B cell (primary cell): ENCODE measurements around the gene SNED1. TPM values are rescaled to one million over a fixed set of nuclear protein-coding genes. Genes with fewer than 3 reads are reported as not detected.

Experiments used
- ATAC-seq: fragments of 200-7000 bp; cut with Tn5 transposase; one replicate; pipeline ENCODE4 v1.10.0; 2021; ENCODE audit warnings: low read depth, mild to moderate bottlenecking, moderate number of reproducible peaks, moderate library complexity
- CTCF ChIA-PET: fragments of 350-600 bp; sonication (Branson Sonifier 250); formaldehyde crosslinking; loops from one replicate; lab custom pipeline; 2021; ENCODE audit warnings: antibody characterized with exemption, inconsistent platforms; lab: Charles Lee
- POLR2A ChIA-PET: fragments of 350-600 bp; sonication (Branson Sonifier 250); formaldehyde crosslinking; loops from one replicate; lab custom pipeline; 2021; ENCODE audit warnings: antibody characterized with exemption; lab: Charles Lee
- DNase-seq: peaks from one replicate; pipeline ENCODE4 v3.0.0; 2013
- H2AFZ ChIP-seq: 2 replicates; pipeline ENCODE4 v1.6.1; 2012; ENCODE audit warnings: mild to moderate bottlenecking, low read depth, low read length; ENCODE audit not compliant: insufficient read depth, poor library complexity, severe bottlenecking
- H3K27ac ChIP-seq, 2 donors: 1 replicate in 1 of 2; 2 replicates in 1 of 2; pipeline ENCODE4 v1.5.1; 2012 to 2013; ENCODE audit warnings: low read length in 2 of 2, mild to moderate bottlenecking in 2 of 2, moderate library complexity in 1 of 2
- H3K27me3 ChIP-seq, 4 experiments: fragments of 200-600 bp in 1 of 4; sonication (generic) in 1 of 4; replicated peaks in 1 of 4; 1 replicate in 2 of 4; 2 replicates in 2 of 4; pipeline versions ENCODE4 v1.6.1 to v1.7.0; 2013 to 2016; ENCODE audit warnings: low read length in 3 of 4, mild to moderate bottlenecking in 2 of 4, mixed read lengths in 1 of 4, moderate library complexity in 1 of 4; ENCODE audit not compliant: insufficient read depth in 4 of 4, control insufficient read depth in 3 of 4; ENCODE audit errors: control extremely low read depth in 1 of 4
- H3K36me3 ChIP-seq, 2 experiments: replicated peaks in 1 of 2; 1 replicate in 1 of 2; 2 replicates in 1 of 2; pipeline versions ENCODE4 v1.6.1 to v1.7.1; 2013; ENCODE audit warnings: low read length in 1 of 2; ENCODE audit not compliant: insufficient read depth in 2 of 2, control insufficient read depth in 1 of 2; ENCODE audit errors: control extremely low read depth in 1 of 2, extremely low read depth in 1 of 2
- H3K4me1 ChIP-seq, 2 donors: fragments of 200-600 bp in 1 of 2; sonication (generic) in 1 of 2; 1 replicate in 1 of 2; 2 replicates in 1 of 2; pipeline versions ENCODE4 v1.5.1 to v1.6.1; 2013 to 2017; ENCODE audit warnings: low read length in 2 of 2; ENCODE audit not compliant: control insufficient read depth in 2 of 2, insufficient read depth in 2 of 2
- H3K4me2 ChIP-seq: replicated peaks from 2 replicates; pipeline ENCODE3; 2012; ENCODE audit warnings: mild to moderate bottlenecking, low read depth, low read length; ENCODE audit not compliant: poor library complexity, severe bottlenecking
- H3K4me3 ChIP-seq, 5 experiments: fragments of 200-600 bp in 1 of 5; sonication (generic) in 1 of 5; 1 replicate in 3 of 5; 2 replicates in 2 of 5; pipeline versions ENCODE4 v1.5.1 to v1.7.0; 2011 to 2016; ENCODE audit warnings: low read length in 4 of 5, mild to moderate bottlenecking in 4 of 5, low read depth in 2 of 5, control low read depth in 1 of 5, moderate library complexity in 1 of 5; ENCODE audit not compliant: insufficient read depth in 1 of 5; ENCODE audit errors: control extremely low read depth in 1 of 5, extremely low read depth in 1 of 5
- H3K79me2 ChIP-seq: fragments of 200-600 bp; sonication (generic); one replicate; pipeline ENCODE4 v1.6.0; 2016; ENCODE audit warnings: low read length; ENCODE audit not compliant: control insufficient read depth, insufficient read depth
- H3K9ac ChIP-seq: fragments of 200-600 bp; sonication (generic); 2 replicates; pipeline ENCODE4 v1.6.1; 2017; ENCODE audit warnings: mild to moderate bottlenecking, low read length, moderate library complexity
- H3K9me3 ChIP-seq, 3 donors: one replicate each; pipeline versions ENCODE4 v1.6.1 to v1.7.1; 2013; ENCODE audit warnings: low read length in 2 of 3; ENCODE audit not compliant: control insufficient read depth in 2 of 3, insufficient read depth in 1 of 3; ENCODE audit errors: control extremely low read depth in 1 of 3
- H4K20me1 ChIP-seq: 2 replicates; pipeline ENCODE4 v1.6.0; 2012; ENCODE audit warnings: mild to moderate bottlenecking, low read length; ENCODE audit not compliant: insufficient read depth, control insufficient read depth, poor library complexity, severe bottlenecking
- H3K27ac Mint-ChIP-seq: one replicate; pipeline ENCODE4 v1.8.0; 2021; ENCODE audit warnings: mixed read lengths
- H3K27me3 Mint-ChIP-seq: one replicate; pipeline ENCODE4 v1.8.0; 2021; ENCODE audit warnings: mixed read lengths
- H3K4me1 Mint-ChIP-seq: one replicate; pipeline ENCODE4 v1.8.0; 2021; ENCODE audit warnings: mixed read lengths
- H3K4me3 Mint-ChIP-seq: one replicate; pipeline ENCODE4 v1.8.0; 2021; ENCODE audit warnings: mixed read lengths
- H3K9me3 Mint-ChIP-seq: one replicate; pipeline ENCODE4 v1.8.0; 2022; ENCODE audit warnings: mixed read lengths; ENCODE audit not compliant: insufficient read depth
- EZH2 ChIP-seq: IDR thresholded peaks from 2 replicates; pipeline ENCODE4 v1.6.1; 2012; ENCODE audit warnings: borderline replicate concordance, low read depth, mild to moderate bottlenecking, moderate library complexity, low read length; ENCODE audit not compliant: insufficient read depth, poor library complexity, severe bottlenecking
- WGBS: methylation state at CpG from one replicate; pipeline ENCODE4 v1.1.5; 2013; ENCODE audit warnings: missing lambda C conversion rate; ENCODE audit not compliant: insufficient coverage; 5-methylcytosine and 5-hydroxymethylcytosine counted together
- intact Hi-C: fragments of 100-400 bp; cut with micrococcal nuclease; formaldehyde crosslinking; loops from one replicate; pipeline ENCODE4 v1.10.0; 2022
- polyA plus RNA-seq: library from polyadenylated mRNA; depleted of rRNA; stranded (reverse); fragments of >200 nt; gene quantifications from 2 replicates; pipeline ENCODE4 v1.2.3, GENCODE V29; 2012
- total RNA-seq, 2 donors: library from RNA; stranded (reverse); fragments of 120-200 nt in 1 of 2; gene quantifications; 1 replicate in 1 of 2; 2 replicates in 1 of 2; pipeline versions ENCODE4 v1.2.3 to v1.2.4, GENCODE V29; 2013 to 2022
- TF ChIP-seq, protein P1 (sequence below): fragments of 200-600 bp; IDR thresholded peaks from one replicate; pipeline ENCODE4 v1.8.0; 2022; ENCODE audit warnings: antibody characterized with exemption, mild to moderate bottlenecking

SNED1 gene
- total and polyA plus RNA-seq, 2 donors (not counting 1 experiment from before 2014, with no cell fraction given), result 25.5 to 336 TPM

DNA sequence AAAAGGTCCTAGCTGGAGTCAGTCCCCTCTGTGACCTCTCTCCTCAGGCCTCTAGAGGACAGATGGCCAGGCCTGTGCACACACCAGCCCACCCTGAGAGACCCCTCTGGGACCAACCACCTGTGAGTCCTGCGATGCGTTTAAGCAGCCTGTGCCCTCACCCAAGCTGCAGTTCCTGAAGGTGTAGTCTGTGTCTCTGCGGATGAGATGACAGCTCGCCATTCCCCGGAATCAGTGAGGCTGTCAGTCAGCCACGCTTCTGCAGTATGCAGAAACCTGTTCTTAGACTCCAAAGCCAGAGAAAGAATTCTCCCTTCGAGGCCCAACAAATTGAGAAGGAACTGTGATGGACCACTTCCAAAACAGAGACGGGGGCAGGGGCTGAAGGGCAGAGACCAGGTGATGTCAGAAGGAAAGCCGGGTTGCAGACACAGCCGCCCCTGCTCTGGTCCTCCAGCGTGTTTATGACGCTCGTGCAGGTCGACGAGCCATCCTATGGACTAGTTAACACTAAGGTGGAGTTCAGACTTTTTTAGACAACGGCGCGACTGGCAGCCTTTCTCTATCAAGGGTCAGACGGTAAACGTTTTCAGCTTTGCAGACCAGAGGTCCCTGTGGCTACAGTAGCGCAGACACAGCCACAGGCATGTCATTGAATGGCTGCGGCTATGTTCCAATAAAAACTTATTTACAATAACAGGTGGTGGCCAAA is 93.5 kb downstream of the SNED1 start:
- no peaks in the 10 kb centered on the region for H3K27me3 Mint-ChIP-seq
- no peak overlapping the region for H3K9ac ChIP-seq
- ATAC-seq (no peak), DNase-seq (no peak)
- no peaks in the 10 kb centered on the region for H3K27me3 ChIP-seq
- WGBS, result 98% methylated on average over 22 of the region's 22 CpGs
- H3K4me1 ChIP-seq, result peaks cover 16 to 24% of the 10 kb centered on the region in 2 donors
- H3K9me3 Mint-ChIP-seq, result no peaks in the 10 kb centered on the region
- peaks cover 30% of the 10 kb centered on the region for H3K4me1 Mint-ChIP-seq
- peaks cover 17% of the 10 kb centered on the region for H3K79me2 ChIP-seq
- H2AFZ ChIP-seq, result no peak overlapping the region
- intact Hi-C loops, result no loop called here
- H3K27ac ChIP-seq, result no peak overlapping the region
- TF ChIP-seq EZH2, result no peak
- TF ChIP-seq, protein P1, sequence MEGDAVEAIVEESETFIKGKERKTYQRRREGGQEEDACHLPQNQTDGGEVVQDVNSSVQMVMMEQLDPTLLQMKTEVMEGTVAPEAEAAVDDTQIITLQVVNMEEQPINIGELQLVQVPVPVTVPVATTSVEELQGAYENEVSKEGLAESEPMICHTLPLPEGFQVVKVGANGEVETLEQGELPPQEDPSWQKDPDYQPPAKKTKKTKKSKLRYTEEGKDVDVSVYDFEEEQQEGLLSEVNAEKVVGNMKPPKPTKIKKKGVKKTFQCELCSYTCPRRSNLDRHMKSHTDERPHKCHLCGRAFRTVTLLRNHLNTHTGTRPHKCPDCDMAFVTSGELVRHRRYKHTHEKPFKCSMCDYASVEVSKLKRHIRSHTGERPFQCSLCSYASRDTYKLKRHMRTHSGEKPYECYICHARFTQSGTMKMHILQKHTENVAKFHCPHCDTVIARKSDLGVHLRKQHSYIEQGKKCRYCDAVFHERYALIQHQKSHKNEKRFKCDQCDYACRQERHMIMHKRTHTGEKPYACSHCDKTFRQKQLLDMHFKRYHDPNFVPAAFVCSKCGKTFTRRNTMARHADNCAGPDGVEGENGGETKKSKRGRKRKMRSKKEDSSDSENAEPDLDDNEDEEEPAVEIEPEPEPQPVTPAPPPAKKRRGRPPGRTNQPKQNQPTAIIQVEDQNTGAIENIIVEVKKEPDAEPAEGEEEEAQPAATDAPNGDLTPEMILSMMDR, result no peak
- peaks cover 24 to 93% of the 10 kb centered on the region in 2 experiments for H3K36me3 ChIP-seq
- H3K4me2 ChIP-seq, result no peak overlapping the region
- H3K27ac Mint-ChIP-seq, result peak overlapping the region; percentile 15
- ChIA-PET POLR2A (no interaction called here), CTCF (interaction anchor here (2.8 kb wide), 1 partner anchor 14 kb away, joined by 13 read pairs; no protein-coding TSS in a partner anchor)
- no peak overlapping the region for H3K4me3 Mint-ChIP-seq
- H4K20me1 ChIP-seq, result peaks cover 36% of the 10 kb centered on the region
- no peaks in the 10 kb centered on the region for H3K9me3 ChIP-seq
- no peak overlapping the region for H3K4me3 ChIP-seq

DNA sequence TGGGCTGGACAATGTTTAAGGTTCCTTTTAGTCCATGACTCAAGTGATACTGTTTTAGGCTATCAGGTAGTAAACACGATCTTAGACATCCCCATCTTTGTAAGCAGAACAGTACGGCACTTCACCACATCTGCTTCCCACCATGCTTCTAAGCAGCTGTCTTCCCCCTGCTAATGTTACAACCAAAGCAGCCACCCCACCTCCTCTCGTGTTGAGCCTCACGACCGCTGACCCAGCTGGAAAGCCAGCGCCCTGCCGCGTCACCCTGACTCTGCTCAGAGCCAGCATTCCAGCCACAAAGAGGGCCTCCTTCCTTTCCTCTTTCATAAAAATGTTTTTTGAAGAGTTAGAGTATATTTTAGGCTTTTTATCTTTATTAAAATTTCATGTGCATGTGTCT is 94.3 kb downstream of the SNED1 start:
- Histone ChIP-seq H3K4me3 (no peak overlapping the region), H3K36me3 (peaks cover 28 to 94% of the 10 kb centered on the region in 2 experiments), H3K27me3 (no peaks in the 10 kb centered on the region), H3K79me2 (peaks cover 21% of the 10 kb centered on the region), H3K4me2 (no peak overlapping the region), H4K20me1 (peaks cover 41% of the 10 kb centered on the region), H3K4me1 (peaks cover 16 to 32% of the 10 kb centered on the region in 2 donors), H3K27ac (no peak overlapping the region), H3K9me3 (no peaks in the 10 kb centered on the region), H2AFZ (no peak overlapping the region), H3K9ac (no peak overlapping the region)
- no peak for ATAC-seq
- no peak overlapping the region for H3K27ac Mint-ChIP-seq
- no peak overlapping the region for H3K4me3 Mint-ChIP-seq
- peaks cover 38% of the 10 kb centered on the region for H3K4me1 Mint-ChIP-seq
- no peak for DNase-seq
- TF ChIP-seq, protein P1, result no peak
- TF ChIP-seq EZH2, result no peak
- ChIA-PET CTCF (interaction anchor here (0.6 to 2.8 kb wide), 3 partner anchors 15 to 57 kb away, joined by 4 to 13 read pairs (median 4); partner anchors contain the start of gene PASK), POLR2A (interaction anchor here (1.0 kb wide), 1 partner anchor 72 kb away, joined by 3 read pairs; no protein-coding TSS in a partner anchor)
- no peaks in the 10 kb centered on the region for H3K9me3 Mint-ChIP-seq
- WGBS, result 70% methylated on average over 6 of the region's 8 CpGs
- H3K27me3 Mint-ChIP-seq, result no peaks in the 10 kb centered on the region
- intact Hi-C loops, result no loop called here
